HTERT RPE-1 (cell line): ENCODE data around the gene CACNG3.
"Not testable (repeated sequence)": the region's sequence is repeated elsewhere in the genome, so short reads cannot be mapped to it uniquely, and the experiment has no call there.

Experiments
- in situ Hi-C: fragments of 300-500 bp; cut with MboI; formaldehyde crosslinking; loops from 4 replicates; pipeline ENCODE4 v1.14.3; 2020; ENCODE audit warnings: low sequenced_read_pairs

Gene CACNG3

DNA sequence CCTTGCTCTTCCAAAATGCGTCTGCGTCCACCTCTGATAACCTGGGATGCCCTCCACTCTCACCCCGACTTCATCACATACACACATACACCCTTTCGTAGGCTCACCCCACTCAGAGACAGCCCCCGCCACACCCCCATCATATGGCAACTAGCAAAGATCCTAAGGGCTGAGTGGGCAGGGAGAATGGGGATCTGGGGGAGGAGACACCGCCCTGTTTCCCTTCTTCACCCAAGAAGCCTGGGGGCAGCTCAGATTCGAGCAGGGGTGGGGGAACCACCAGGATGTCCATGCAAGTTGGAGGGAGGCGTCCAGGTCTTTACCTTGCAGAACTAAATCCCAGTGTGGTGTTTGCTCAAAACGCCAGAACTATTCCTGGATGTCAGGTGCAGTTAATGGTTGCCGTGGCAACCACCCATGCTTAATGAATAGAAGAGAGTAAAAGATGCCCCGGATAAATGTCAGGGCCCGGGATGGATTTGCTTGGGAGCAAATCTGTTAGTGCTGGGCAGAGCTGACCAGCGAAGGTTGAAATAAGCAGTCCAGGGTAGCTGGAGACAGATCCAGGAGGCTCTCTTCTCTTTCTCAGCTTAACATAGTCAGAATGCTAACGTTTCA is 72.8 kb downstream of the CACNG3 start:
- in situ Hi-C loops: no loop called here

DNA sequence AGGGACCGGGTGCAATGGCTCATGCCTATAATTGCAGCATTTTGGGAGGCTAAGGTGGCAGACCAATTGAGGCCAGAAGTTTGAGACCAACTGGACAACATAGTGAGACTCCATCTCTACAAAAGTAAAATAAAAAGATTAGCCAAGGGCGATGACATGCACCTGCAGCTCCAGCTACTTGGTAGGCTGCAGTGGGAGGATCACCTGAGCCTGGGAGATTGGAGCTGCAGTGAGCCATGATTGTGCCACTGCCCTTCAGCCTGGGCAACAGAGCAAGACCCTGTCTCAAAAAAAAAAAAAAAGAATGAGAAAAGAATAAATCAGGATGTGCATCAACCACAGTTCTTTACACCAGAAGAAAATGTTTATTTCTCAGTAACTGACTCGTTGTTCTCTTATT is 76.0 kb downstream of the CACNG3 start:
- in situ Hi-C loops: no loop called here

DNA sequence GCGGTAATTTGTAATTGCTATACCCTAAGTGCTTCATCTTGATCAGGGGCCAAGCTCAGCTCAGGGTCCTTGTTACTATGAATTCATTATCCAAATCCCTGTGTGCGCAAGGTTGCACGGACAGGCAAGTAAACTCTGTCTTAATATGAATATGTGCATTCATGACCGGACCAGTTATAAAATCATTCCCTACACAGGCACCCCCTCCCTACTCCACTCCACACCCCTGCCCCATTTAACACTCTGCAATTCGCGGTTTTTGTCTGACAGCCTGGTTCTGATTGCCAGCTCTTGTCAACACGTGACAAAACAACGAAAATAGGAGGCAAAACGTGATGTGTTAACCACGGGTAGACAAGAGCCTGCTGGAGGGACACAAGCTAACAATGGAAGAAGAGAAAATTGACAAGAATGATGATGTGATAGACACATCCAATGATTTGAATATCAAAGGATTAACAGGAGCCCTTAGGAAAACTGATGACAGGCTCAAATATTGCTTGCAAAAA is 76.5 kb downstream of the CACNG3 start:
- in situ Hi-C loops: no loop called here

DNA sequence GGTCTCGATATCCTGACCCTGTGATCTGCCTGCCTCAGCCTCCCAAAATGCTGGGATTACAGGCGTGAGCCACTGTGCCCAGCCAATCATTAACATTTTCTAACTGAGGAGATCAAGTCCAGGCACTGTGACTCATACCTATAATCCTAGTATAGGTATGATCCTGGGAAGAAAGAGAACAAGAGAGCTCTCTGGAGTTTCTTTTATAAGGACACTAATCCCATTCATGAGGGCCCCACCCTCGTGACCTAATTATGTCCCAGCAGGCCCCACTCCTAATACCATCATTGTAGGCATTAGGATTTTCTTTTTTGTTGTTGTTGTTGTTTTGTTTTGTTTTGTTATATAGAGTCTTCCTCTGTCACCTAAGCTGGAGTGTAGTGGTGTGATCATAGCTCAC is 80.4 kb downstream of the CACNG3 start:
- in situ Hi-C loops: no loop called here

DNA sequence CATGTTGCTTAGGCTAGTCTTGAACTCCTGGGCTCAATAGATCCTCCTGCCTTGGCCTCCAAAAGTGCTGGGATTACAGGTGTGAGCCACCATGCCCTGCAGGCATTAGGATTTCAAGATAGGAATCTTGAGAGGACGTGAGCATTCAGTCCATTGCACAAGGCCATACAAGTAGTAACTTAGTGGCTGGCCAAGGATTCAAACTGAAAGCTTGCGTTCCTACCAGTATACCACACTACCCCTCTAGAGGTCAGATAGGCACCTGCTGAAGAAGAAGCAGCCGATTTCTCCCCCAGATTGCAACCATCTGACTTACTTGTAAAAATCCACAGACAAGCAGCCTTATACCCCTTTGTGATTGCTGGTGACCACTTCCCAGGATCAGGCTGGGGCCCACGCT is 80.9 kb downstream of the CACNG3 start:
- in situ Hi-C loops: no loop called here

DNA sequence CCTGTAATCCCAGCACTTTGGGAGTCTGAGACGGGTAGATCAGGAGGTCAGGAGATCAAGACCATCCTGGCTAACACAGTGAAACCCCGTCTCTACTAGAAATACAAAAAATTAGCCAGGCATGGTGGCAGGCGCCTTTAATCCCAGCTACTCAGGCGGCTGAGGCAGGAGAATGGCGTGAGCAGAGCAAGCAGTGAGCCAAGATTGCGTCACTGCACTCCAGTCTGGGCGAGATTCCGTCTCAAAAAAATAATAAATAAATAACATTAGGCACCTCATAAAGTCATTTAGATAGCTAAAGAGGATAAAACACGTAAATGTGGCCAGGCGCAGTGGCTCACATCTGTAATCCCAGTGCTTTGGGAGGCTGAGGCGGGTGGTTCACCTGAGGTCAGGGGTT is 87.7 kb downstream of the CACNG3 start:
- in situ Hi-C loops: not testable (repeated sequence)

DNA sequence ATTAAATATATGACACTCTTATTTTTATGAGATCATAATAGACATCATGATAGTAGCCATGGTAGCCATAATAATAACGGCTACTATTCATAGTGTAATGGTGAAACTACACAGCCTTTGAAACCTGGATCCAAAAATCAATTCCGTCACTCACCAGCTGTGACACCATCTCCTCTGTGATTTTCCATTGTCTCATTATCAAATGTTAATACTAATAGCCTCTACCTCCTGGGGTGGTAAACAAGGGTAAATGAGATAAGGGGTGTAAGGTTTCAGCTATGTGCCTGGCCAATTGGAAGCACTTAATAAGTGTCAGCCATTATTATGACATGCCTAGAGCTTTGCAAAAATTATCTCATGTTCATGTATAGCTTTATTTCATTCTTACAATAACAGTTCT is 88.6 kb downstream of the CACNG3 start:
- in situ Hi-C loops: no loop called here

DNA sequence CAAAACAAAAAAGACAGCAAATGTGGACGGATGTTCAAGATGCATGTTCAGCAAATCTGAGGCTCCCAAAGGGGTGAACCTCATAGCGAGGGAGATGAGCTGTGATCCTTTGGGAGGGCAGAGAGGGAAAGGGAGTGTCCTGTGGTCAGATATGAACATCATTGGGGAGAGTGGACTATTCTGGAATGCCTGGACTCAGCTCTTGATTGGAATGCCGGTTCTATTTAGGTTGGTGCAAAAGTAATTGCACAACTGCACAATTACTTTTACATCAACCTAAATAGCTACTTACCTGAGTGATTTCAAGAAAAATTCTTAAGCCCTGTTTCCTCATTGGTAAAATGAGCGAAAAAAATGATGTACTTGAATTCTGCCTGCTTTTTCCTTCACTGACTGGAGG is 89.6 kb downstream of the CACNG3 start:
- in situ Hi-C loops: no loop called here

DNA sequence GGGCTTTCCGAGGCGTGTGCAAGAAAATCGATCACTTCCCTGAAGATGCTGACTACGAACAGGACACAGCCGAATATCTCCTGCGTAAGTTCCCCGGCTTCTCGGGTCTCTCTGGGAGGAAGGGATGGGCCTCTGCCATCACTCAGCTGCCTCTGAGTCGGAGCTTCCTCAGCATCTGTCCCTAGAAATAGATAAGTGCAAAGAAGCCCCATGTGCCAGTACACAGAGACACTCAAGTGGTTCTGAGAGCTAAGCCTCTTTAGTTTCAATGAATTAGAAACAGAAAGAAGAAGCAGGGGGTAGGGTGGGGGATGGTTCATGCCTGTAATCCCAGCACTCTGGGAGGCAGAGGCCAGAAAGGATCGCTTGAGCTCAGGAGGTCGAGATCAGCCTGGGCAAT is 90.6 kb downstream of the CACNG3 start:
- in situ Hi-C loops: no loop called here

DNA sequence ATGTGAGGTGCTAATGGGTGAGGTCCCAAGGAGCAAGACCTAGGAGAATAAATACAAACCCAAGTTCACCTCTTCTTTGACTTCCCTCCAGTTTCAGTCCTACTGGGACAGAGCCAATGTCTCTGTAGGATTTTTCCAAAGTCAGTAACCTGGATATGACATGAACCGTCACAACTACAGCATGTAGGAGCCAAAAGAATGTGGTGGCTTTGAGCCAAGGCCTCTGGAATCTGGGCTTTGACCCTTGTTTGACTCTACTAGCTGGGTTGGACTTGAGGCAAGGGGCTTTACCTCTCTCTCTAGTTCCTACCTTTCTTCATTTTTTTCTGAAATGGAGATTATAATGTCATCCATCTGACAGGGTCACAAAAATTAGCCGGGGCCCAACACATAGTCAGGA is 91.4 kb downstream of the CACNG3 start:
- in situ Hi-C loops: no loop called here

DNA sequence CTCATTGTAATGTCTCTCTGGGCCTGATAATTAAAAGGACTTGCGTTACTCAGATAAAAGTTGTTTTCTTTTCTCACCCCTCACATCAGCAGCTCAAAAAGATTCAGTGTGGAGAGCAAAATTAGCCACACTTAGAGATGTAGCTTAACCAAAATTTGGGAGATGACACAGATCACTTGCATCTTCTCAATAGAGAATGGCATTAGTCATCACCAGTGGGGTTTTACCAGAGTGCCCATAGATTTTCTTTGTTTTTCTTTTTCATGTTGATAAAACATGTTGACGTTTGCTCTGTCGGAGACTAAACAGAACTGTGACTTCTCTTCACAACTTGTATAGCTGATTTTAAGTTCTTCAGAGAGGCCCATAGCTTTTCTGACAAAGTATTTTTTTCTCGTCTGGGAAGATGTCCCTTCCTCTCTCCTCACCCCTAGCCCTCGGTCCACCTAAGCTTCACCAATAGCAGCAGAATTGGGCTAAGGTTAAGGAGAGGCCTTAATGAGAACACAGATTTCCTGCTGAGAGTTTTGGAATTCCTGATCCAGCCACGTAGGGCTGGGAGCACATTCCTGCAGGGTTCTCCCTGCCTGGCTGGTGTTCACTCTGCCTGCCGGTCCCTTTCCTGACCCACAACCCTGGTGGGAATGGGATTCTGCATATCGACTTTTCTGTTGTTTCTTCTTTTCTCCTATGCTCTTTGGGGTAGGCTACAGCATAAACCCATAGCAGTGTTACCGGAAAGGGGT is 92.6 kb downstream of the CACNG3 start:
- in situ Hi-C loops: no loop called here

DNA sequence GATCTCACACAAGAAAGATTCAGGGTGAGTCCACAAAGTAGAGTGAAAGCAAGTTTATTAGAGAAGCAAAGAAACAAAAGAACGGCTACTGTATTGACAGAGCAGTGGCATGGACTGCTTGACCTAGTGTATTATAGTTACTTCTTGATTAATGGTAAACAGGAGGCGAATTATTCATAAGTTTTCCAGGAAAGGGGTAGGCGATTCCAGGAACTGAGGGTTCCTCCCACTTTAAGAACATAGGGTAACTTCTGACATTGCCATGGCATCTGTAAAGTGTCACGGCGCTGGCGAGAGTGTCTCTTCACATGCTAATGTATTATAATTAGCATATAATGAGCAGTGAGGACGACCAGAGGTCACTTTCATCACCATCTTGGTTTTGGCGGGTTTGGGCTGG is 93.2 kb downstream of the CACNG3 start:
- in situ Hi-C loops: no loop called here

DNA sequence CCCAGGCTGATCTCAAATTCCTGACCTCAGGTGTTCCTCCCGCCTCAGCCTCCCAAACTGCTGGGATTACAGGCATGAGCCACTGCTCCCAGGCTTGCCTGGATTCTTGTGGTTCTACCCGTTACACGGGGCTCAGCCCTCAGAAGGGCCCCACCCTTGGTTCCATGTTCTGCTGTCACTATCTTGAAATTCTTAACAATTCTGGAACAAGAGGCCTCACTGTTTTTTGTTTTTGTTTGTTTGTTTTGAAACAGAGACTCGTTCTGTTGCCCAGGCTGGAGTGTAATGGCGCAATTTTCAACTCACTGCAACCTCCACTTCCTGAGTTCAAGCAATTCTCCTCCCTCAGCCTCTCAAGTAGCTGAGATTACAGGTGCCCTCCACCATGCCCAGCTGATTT is 96.6 kb downstream of the CACNG3 start:
- in situ Hi-C loops: no loop called here

DNA sequence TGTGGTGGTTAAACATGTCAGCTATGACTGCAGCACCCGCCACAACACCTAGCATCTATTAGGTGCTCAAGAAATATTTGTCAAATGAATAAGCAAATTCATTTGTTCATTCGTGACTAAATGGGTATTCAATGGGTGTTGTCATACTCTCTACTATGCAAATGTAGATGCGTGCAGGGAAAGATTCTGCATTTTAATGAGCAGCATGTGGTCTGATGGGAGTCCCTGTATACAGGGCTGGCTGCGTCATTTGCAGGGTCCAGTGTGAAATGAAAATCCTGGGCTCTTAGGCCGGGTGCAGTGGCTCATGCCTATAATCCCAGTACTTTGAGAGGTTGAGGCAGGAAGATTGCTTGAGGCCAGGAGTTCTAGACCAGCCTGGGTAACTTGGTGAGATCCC is 97.5 kb downstream of the CACNG3 start:
- in situ Hi-C loops: no loop called here

DNA sequence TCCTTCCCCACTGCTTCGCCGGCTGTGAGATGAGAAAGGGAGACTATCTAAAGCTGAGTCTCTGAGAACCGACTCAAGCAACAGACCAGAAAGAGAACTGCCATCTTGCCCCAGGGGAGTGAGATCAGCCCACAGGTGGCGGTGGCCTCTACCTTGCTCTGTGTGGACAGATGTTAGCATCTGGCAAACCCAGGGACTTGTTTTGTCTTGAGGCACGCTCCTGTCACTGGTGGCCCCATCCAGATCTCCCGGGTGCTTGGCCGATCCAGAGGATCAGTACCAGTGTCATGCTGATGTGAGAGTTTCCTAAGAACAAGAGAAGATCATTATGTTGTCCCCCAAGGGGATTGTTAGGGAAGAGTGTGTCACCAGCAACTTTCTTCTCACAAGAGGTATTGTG is 101.4 kb downstream of the CACNG3 start:
- in situ Hi-C loops: no loop called here

DNA sequence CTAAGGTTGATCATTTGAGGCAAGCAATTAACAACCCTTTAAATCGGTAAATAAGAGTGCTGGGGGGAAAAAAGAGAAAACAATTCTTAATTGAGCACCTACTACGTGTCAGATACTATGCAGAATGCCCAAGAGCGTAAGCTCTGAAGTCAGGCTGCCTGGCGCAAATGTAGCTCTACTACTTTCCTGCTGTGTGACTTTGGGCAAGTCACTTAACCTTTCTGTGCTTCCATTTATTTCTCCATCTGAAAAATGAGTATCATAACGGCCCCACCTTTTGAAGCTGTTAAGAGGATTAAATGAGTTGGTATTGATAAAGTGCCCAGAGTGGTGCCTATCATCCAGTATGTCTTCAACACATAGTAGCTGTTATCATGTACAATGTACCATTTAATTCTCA is 102.0 kb downstream of the CACNG3 start:
- in situ Hi-C loops: no loop called here

DNA sequence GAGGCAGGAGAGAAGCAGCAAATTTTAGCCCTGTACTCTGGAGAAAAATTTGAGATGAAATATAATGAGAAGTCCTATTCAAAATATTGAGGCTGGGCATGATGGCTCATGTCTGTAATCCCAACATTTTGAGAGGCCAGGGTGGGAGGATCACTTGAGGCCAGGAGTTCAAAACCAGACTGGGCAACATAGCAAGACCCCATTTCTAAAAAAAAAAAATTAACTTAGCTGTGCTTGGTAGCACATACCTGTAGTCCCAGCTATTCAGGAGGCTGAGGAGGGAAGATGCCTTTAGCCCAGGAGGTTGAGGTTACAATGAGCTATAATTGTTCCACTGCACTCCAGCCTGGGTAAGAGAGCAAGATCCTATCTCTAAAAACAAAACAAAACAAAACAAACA is 103.4 kb downstream of the CACNG3 start:
- in situ Hi-C loops: no loop called here

DNA sequence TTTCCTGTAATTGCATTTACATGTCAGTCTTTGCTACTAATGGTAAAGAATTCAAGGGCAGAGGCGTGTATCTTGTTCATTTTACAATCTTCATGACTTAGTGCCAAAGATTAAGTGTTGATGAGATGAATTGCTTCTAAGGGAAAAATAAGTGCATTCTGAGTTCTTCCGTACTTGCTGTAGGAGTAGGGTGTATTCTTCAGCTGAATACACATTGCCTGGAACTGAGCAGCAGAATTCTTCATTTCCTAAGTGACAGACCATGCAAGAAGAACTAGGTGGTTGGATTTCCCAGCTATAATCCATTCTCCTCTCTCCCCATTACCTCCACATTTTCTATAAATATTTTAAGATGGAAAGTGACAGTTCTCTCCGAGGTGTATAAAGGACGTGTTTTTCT is 104.8 kb downstream of the CACNG3 start:
- in situ Hi-C loops: no loop called here

DNA sequence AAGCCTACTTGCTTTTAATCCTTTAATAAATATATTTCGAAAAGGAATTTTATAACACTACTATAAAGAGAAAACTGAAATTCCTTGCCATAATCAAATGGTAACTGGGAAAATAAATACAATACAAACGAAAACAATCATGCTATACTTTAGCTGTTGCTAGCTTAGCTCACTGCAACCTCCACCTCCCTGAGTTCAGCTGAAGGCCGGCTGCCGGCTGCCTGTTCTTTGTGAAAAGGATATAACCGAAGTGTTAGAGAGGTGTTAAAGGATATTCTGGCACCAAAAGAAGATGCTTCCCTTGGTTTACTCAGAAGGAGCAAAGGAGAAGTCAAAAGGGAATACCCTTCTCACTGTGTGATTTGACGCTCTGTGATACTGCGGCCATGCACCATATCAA is 108.5 kb downstream of the CACNG3 start:
- in situ Hi-C loops: no loop called here

DNA sequence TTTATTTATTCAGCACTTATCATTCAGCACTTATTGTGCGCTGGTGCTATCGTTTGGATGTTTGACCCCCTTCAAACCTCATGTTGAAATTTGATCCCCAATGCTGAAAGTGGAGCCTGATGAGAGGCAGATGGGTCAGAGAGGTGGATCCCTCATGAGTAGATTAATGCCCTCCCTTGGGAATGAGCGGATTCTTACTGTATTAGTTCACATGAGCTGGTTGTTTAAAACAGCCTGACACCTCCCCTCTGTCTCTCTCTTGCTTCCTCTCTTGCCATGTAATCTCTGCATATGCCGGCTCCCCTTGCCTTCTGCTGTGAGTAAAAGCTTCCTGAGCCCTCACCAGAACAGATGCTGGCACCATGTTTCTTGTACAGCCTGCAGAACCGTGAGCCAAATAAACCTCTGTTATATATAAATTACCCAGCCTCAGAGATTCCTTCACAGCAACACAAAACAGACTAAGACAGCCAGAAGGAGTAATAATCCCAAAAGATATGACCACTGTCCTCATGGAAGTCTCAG is 111.1 kb downstream of the CACNG3 start:
- in situ Hi-C loops: no loop called here

DNA sequence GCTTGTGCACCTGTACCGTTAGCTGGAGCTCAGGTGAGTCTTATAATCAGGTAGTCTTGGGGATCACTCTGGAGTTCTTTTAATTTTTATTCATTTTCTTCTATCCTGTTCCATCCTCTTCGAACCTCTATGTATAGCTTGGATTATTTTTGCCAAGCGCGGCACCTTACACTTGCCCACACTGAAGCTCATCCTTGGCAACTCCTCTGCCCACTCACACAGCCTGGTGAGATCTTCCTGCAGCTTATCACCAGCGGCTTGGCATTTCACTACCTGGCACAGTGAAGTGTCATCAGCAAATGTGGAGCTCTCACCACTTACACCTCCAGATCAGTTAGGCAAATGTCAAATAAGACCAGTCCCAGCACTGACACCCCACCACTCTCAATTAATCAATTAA is 116.7 kb downstream of the CACNG3 start:
- in situ Hi-C loops: no loop called here

DNA sequence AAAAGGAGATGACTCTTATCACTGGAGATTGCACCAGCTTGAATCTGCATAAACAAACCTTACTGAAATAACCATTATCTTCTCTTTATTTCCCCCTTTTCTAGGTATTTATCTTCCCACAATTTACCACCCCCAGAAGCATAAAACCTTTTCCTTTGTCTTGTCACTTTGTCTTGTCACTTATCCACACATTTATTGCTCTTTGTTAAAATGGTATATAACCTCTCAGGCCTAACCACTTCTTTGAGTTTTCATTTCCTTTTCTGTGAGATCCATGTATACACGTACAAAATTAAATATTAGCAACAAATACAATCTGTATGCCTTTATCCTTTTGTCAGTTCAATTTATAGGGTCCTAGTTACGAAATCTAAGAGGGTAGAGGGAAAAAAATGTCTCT is 122.9 kb downstream of the CACNG3 start:
- in situ Hi-C loops: no loop called here
